ENCODE results near the gene AJAP1.

AJAP1 gene

DNA sequence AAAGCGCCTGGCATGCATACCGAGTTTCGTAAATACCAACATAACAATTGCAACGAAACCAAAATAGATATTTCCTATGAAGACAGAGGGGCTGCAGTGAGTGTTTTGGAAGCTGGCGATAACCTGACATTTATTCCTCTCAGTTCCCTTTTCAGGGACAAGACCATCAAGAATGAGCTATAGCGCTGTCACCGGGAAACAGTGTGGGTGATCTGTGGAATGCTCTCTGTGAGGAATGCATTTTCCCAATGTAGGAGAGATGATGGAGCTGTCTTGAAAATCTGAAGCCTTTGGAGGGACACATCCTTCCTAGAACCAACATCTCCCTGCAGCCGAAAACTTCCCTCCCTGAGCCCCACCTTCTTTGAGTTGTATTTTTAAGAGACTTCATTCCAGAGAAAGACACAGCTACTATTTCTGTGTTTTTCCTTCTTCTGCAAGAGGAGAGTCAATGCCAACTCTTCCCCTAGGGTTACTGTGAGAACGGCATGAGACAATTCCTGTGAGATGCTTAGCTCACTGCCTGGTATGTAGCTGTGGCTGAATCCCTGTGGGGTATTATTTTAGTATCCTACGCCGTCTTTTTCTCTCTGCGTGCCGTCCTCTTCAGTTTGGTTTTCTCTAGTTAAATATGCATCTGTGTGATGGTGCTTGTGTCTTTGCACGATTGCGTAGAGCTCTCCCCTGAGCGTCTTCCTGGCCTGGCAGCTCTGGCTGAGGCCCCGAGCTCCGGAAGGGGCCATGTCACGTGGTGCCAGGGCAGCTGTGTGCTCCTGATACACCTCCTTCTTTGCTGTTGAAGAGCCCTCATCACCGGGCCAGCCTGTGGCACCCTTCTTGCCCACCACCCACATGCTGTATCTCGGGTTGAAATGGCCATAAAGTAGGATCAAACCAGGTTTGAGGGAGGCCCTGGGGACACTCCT is 45.2 kb downstream of the AJAP1 start:
- DNase-seq (ENCODE audit: low read depth in 2 of 2), result no peak

DNA sequence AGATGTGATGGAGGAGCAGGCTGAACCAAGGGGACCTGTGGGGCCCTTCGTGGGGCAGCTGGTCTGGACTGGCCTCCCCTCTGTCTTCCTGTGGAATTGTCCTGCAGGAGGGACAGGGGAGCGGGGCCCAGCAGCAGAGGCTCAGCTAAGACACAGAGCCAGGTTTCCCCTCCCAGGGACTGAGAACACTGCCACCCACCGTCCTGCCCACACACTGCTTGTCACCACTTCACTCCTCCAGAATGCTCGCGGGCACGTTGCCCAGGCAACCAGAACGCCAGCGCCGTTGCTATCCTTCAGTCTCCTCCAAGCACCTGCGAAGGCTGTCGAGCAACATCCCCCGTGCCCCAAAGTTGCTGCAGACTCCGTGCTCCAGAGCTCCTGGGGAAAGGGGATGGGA is 46.4 kb downstream of the AJAP1 start:
- DNase-seq (ENCODE audit: low read depth in 2 of 2), result no peak

DNA sequence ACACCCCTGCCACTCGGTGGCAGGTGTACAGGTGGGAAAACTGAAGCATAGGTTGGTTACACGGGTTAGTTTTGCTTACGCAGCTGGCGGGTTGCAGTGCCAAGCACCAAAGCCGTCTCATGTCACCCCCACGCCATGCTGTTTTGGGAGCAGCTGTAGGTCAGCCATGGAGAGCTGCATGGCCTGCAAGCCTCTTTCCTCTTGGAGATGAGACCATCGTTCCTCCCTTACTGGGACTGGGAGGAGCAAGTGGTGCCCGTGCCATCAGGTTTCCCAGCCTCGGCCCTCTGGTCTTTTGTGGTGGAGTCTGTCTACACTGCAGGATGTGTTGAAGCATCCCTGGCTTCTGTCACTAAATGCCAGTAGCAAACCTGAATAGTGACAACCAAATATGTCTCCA is 46.9 kb downstream of the AJAP1 start:
- no peak for DNase-seq (ENCODE audit: low read depth in 2 of 2)

DNA sequence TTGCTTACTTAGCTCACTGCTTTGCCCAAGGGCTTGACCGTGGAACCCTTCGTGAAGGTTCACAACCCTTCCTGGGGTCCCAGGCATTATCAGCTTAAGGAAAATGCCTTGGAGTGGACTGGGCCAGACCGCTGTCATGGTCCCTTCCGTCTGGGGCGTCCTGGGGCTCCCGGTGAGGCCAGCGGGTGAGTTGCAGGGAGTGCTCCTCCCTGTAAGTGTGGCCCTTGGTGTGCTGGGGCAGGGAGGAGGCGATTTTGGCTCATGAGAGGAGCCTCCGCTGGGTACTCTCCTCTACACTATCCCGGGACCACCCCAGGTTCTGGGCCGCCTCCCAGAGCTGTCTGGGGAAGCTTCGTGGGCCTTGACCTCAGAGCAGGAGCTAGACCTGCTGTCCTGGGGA is 48.1 kb downstream of the AJAP1 start:
- no peak for DNase-seq (ENCODE audit: low read depth in 2 of 2)

DNA sequence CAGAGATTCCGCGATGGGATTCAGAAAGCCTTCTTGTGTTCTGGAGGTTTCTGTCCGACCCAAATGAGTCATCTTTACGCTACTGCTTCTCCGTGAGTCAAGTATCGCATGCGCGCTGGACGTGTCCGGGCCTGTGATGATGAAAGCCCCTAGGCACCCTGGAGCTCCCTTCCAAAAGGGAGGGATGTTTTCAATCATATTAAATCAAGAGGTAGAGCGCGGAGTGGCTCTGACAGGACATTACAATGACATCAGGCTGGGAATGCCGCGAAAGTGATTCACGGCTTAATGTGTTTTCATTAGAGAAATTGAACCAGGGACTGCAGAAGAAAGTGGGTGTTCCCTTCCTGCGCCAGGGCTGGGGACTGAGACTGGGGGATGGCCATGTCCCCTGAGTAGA is 48.5 kb downstream of the AJAP1 start:
- no peak for DNase-seq (ENCODE audit: low read depth in 2 of 2)

DNA sequence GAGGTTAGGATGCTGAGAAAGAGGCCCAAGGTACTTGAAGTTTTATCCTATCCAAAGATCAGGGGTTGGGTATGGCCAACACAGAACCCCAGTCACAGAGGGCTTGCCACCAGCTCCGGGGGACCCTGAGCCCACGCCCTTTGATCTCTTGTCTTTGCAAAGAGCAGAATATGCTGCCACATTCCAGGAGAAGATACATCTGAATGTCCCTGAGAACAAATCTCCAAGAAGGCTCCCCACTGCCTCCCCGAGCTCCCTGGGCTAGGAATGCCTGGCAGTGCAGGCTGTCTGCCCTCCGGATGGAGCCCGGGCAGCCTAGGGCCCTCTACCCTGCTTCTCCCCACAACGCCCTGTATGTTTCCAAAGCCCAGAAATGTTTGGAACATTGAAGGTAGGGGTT is 49.2 kb downstream of the AJAP1 start:
- no peak for DNase-seq (ENCODE audit: low read depth in 2 of 2)

DNA sequence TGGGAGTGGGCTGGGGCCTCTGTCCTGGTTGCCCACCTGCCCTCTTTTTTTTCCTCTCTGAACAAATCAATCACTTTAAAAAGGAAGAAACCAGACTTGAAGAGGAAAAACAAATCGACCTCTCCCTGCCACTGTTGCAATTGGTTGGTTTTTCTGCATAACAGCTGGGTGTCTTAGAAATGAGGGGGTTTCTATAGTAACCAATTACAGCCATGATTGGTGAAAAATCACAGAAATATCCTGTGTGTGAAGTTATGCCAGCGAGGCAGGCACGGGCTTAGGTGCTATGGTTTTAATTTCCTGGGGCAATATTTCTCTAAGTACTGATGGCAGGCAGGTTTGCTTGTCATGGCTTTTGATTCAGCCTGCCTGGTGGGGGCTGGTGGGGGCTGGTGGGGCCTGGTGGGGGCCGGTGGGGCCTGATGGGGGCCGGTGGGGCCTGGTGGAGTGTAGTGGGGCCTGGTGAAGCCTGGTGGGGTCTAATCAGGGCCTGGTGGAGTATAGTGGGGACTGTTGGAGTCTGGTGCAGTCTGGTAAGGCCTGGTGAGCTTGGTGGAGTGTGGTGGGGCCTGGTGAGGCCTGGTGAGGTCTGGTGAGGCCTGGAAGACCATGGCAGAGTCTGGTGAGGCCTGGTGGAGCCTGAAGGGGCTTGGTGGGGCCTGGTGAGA is 54.6 kb downstream of the AJAP1 start:
- no peak for DNase-seq (ENCODE audit: low read depth in 2 of 2)

DNA sequence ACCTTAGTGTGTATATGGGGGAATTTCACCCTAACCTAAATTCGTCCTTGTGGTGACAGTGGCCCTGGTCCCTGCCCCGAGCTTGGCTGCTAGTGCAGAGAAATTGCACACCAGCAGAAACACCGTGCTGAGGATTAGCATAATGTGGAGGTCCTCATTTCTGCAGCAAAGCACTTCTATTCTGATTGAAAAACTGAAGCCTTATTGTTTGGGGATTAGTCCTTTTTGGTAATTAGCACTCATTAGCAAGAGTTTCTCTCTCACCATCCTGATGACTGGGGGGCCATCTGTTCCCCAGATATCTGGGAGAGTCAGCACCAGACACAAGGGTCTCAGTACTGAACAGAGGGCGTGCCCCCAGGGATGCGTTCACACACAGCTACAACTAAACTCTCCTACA is 55.2 kb downstream of the AJAP1 start:
- no peak for DNase-seq (ENCODE audit: low read depth in 2 of 2)

DNA sequence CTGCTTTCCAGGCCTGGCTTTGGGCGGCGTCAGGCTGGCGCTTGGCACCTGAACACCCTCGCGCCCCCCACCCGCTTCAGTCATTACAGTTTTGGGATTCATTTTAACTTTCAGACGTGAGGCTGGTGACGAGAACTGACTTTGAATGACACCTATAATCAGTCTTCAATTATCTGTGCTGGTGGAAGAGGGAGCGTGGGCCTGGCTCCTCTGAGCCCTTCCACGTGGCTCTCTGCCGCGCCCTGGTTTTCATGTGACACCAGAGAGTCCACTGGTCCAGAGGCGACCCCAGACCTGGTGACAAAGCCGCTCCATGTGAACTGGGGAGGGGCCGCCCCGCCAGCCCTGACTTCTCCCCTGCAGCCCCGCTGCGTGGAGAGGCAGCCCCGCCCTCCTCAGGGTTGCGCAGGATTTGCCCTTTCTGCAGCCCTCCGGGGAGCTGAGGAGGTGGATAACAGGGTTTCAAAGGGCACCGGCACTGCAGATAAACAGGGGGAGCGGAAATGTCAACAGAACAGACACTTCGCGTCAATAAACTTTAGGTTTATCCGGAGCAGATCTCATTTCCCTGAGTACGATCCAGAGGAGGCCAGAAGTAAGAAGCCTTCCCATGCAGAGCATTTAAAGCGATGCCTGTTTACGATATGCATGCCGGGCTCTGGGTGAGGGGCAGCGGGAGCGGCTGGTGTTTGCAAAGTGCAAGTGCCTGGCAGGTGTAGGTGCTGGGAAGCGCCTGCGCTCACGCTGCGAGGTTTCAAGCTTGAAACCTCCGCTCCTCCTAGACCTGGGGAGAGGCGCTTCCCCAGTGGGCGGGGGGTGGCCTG is 56.4 kb downstream of the AJAP1 start:
- DNase-seq (ENCODE audit: low read depth in 2 of 2), result no peak

DNA sequence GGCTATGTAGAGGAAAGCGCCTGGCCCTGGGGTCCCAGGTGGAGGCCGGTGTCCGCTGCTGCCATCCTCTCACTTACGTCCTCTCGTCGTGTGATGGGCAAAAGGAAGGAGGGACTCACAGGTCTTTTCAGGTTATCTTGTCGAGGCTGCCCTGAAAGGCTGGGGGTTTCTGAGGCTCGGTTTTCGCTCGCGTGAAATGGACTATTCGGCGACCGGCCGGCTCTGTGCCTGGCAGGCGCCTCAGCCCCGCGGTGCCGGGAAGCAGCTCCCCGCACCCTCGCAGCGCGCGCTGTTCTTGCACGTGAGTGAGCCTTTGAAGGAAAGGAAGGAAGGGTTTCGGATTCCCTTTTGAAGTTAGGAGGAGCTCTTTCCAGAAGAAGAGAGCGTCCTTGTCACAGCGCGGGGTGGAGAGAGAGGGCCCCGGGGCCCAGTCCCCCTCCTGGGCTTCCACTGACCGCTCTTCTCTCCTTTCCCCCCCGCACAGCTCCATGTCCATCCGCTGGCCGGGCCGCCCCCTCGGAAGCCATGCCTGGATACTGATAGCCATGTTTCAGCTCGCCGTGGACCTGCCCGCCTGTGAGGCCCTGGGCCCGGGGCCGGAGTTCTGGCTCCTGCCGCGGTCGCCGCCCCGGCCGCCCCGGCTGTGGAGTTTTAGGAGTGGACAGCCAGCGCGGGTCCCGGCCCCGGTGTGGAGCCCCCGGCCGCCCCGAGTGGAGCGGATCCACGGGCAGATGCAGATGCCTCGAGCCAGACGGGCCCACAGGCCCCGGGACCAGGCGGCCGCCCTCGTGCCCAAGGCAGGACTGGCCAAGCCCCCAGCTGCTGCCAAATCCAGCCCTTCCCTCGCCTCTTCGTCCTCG is 57.2 kb downstream of the AJAP1 start:
- DNase-seq (ENCODE audit: low read depth in 2 of 2), result no peak

DNA sequence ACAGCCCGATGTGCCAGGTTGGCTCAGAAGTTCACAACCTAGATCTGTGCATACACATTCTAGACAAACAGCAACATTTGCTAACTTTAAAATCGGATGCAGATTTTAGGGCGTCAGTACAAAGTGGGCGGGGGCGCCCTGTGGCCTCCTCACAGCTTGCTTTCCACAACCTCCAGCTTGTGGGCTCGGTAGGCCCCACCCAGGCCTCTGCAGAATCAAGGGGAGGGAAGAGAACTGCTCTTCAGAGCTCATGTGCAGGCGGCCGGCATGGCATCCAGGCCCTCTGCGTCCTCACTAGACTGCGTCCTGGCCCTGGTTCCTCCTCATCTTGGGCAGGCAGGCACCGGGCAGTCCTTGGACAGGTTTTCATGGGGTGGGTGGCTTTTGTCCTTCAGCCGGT is 59.3 kb downstream of the AJAP1 start:
- DNase-seq (ENCODE audit: low read depth in 2 of 2), result no peak

DNA sequence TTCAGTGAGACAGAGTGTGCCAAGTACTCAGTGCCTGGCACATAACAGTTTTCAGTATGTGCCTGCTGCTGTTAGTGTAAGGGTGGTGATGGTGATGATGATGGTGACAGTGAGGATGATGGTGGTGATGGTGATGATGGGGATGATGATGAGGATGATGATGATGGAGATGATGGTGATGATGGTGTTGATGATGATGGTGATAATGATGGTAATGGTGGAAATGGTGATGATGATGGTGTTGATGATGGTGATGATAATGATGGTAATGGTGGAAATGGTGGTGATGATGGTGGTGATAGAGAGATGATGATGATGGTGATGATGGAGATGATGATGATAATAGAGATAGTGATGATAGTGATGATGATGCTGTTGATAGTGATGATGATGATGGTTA is 62.0 kb downstream of the AJAP1 start:
- no peak for DNase-seq (ENCODE audit: low read depth in 2 of 2)

DNA sequence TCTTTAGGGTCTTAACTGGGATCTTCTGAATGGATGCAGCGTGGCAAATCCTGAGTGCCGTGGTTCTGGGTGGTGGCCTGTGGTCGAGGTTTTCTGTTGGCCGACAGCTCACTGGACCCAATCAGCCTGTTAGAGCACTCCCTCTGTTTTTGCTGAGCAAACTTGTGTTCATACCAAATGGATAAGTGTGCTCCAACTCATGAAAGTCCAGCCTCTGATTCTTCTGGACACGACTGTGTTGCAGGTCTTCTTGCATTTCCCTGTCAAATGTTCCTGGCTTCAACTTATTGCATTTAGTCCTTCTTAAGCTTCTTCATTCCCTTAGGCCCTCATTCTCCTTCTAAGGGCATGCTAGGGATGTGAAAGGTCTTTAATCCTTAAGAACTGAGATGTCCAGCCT is 63.7 kb downstream of the AJAP1 start:
- no peak for DNase-seq (ENCODE audit: low read depth in 2 of 2)

DNA sequence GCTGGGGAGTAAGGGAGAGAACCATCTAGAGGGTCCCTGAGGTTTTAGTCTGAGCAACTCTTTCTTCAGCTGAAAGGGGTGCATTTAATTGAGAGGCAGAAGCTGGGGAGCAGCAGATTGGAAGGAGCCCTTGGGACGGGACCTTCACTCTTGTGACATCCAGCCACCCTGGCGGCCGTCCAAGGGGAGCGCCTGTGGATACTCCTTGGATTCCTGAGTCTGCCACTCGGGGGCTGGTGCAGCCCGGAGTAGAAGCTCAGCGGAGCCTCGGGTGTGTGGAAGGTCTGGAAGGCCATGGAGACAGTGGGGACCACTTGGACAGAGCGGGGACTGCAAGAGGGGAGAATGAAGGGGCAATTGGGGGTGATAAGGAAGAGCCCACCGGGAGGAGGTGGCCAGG is 68.7 kb downstream of the AJAP1 start:
- no peak for DNase-seq (ENCODE audit: low read depth in 2 of 2)

DNA sequence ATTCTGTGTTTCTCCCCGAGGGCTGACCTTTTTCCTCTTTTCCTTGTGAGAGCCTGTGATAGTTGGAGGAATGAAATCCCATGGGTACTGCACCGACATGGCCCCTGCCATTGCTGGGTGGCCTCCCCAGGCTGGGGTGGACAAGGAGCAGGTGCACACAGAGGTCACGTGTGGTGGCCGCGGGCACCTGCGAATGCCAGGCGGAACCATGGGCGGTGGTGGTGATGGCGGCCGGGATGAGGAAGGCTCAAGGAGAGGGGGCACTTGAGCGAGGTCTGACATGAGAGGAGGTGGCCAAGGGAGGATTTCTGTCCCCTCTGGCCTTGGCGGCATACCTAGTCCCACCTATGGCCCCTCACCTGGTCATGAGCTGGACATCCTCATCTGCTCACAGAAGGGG is 69.6 kb downstream of the AJAP1 start:
- DNase-seq (ENCODE audit: low read depth in 2 of 2), result no peak

DNA sequence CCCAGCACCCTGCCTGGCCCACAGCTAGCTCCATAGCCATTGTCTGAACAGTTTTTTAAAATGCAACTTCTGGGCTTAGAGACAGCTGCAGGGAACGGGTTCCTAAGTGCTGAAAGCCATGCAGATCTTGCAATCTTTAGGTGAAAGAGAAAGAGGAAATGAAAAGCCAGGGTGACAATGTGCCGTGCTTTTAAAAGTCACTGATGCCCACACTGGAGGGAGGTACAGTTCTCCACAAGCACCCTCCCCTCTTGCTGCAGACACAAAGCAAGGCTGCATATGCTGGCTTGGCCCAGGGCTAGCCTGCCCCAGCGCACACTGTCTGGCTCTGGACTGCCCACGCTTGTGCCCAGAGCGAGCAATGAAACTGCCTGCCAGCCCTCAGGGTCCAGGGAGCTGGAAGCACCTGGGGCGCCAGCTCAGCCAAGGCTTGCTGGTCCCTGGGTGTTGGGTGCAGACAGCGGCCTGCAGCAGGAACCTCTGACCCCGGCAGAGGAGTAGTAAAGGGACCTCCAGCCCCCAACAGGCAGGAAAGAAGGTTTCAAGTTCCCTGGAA is 70.4 kb downstream of the AJAP1 start:
- DNase-seq (ENCODE audit: low read depth in 2 of 2), result no peak

DNA sequence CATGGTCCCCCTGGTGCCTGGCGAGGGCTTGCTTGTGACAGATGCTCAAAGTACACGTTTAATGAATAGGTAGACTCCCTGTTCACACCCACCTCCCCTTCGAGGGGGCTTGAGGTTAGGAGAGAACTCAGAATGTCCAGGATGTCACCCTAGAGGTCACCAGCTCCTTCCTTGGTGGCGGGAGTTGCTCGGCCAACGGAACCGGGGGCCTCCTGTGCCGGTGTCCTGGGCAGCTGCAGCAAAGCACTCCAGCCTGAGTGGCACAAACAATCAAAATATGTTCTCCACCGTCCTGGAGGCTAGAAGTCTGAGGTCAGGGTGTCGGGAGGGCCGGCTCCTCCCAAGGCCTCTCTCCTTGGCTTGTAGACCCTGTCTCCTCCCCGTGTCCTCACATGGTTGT is 71.0 kb downstream of the AJAP1 start:
- DNase-seq (ENCODE audit: low read depth in 2 of 2), result no peak

DNA sequence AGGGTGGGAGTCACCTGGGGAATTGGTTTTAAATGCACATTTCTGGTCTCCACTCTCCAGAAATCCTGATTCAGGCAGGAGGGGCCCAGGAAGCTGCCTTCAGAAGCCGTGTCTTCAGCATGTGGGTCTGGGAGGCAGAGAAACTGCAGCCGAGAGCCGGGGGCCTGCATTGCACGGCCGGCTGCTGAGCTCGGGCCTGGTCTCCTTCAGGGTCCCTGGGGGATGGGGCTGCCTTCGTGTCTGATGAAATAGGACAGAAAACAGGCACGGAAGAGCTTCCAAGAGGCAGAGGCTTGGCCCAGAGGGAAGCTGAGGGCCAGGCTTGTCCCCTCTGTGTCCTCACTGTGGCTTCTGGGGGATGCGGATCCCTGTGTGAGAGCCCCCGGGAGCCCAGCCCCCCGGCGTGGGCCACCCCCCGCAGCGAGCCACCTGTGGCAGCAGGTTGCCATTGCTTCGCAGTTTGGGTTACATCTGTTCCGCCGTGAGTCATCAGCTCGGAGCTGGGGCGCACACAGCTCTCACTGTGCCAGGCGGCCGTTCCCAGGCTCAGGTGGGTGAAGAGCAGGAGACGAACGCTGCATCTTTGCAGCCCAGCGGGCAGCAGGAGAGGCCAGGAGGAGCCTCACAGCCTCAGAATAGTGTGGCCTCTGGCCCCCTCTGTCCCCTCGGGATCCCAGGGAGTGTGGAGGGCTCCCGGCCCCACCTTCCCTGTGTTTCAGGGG is 72.4 kb downstream of the AJAP1 start:
- DNase-seq (ENCODE audit: low read depth in 2 of 2), result no peak

DNA sequence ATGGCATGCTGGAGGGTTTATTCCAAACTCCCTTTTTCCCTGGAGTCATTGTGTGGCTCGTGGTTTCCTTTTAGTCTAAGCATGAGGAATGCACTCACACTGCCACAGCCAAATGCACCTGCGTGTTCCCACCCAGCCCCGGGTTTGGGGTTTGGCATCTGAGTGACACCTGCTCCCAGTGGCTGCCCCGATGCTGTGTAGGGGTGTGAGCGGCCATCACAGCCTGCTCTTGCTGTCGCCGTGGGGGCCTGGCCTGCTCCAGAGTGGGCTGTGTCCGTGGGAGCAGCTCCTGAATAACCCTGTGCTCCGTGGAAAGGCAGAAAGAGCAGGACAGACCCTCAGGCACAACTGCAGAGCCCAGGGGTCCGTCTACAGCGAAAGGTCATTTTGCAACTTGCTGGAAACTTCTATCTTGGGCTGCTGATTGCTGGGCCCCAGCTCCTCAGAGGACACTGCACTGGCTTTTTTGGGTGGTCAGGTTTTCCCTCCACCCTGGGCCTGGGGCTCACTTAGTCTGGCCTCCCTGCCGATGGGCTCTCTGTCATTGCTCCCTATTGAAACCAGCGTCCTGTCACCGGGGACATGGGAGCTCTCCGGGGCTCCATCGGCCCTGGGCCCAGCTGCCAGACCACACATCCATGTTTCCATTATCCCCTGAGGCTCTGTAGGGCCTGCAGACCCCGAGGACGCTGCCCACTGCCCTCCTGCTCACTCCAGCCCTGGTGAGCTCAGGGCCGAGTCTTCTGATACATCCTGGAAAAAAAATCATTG is 74.1 kb downstream of the AJAP1 start:
- no peak for DNase-seq (ENCODE audit: low read depth in 2 of 2)

DNA sequence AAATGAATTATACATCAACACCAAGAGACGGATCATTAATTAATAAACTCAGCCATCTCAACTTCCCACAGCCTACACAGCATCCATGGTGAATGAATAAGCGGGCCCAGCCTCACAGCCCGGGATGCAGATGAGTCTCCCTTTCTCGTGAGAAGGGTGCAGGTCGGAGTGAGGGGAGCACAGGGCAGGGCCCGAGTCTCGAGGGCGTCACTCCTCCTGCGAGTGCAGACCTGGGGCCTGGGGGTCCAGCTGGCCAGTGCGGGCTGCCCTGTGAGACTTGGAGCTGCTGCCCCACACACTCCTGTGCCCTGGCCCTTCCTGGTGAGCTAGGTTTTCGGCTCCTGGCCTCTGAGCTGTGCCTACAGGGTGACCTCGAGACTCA is 74.7 kb downstream of the AJAP1 start:
- DNase-seq (ENCODE audit: low read depth in 2 of 2), result no peak
